Transverse colon (tissue), 3 donors: ENCODE data around the gene CYP4A11.
A peak's percentile ranks its signal among the peaks of the same experiment; 100 is the strongest.

Experiments
- CTCF ChIP-seq, 5 experiments: fragments of 200-600 bp in 3 of 5; fragments of 450-650 bp in 2 of 5; sonication (generic) in 3 of 5; IDR thresholded peaks; 1 replicate in 2 of 5; 2 replicates in 3 of 5; pipeline ENCODE4 v1.5.1; 2016 to 2017; ENCODE audit warnings: antibody characterized with exemption in 5 of 5, inconsistent platforms in 3 of 5, mild to moderate bottlenecking in 2 of 5, moderate library complexity in 1 of 5
- POLR2A ChIP-seq: fragments of 450-650 bp; IDR thresholded peaks from one replicate; pipeline ENCODE4 v1.6.1; 2016; ENCODE audit warnings: antibody characterized with exemption, mild to moderate bottlenecking, moderate library complexity

- no peak for TF ChIP-seq POLR2A
- TF ChIP-seq CTCF (IDR thresholded peaks at IDR 0.05): peak in 2 of 5 experiments; percentile 10 to 16
Measured at GRCh38 chr1:46969014-46969619, 27.8 kb upstream of the CYP4A11 start.
